PC-3 (cell line): ENCODE results near the gene RNF130.

Experiments
- EZH2phosphoT487 ChIP-seq: fragments of 300-600 bp; sonication (generic); IDR thresholded peaks from 2 replicates; pipeline ENCODE4 v1.6.1; 2018; ENCODE audit warnings: mild to moderate bottlenecking, antibody characterized with exemption, low read length, borderline replicate concordance
- TF ChIP-seq, protein P1 (sequence below): fragments of 300-600 bp; sonication (generic); conservative IDR thresholded peaks from 2 replicates; pipeline ENCODE4 v1.5.1; 2017; ENCODE audit warnings: antibody characterized with exemption, low read depth, mild to moderate bottlenecking, low read length

GRCh38 chr5:179981636-179982035, 89.9 kb downstream of the RNF130 start:
- no peak for TF ChIP-seq EZH2phosphoT487
- TF ChIP-seq, protein P1, sequence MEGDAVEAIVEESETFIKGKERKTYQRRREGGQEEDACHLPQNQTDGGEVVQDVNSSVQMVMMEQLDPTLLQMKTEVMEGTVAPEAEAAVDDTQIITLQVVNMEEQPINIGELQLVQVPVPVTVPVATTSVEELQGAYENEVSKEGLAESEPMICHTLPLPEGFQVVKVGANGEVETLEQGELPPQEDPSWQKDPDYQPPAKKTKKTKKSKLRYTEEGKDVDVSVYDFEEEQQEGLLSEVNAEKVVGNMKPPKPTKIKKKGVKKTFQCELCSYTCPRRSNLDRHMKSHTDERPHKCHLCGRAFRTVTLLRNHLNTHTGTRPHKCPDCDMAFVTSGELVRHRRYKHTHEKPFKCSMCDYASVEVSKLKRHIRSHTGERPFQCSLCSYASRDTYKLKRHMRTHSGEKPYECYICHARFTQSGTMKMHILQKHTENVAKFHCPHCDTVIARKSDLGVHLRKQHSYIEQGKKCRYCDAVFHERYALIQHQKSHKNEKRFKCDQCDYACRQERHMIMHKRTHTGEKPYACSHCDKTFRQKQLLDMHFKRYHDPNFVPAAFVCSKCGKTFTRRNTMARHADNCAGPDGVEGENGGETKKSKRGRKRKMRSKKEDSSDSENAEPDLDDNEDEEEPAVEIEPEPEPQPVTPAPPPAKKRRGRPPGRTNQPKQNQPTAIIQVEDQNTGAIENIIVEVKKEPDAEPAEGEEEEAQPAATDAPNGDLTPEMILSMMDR: no peak
